GM13976 (cell line): ENCODE results near the gene XRCC5.

Experiments used
- DNase-seq: peaks from one replicate; pipeline ENCODE4 v3.0.0; 2012; ENCODE audit warnings: low spot score
- in situ Hi-C: fragments of 300-500 bp; cut with MboI; formaldehyde crosslinking; loops from one replicate; pipeline ENCODE4 v1.12.0; 2022; ENCODE audit warnings: low sequenced_read_pairs, mixed read lengths, inconsistent platforms; ENCODE audit not compliant: unreplicated experiment
- TF ChIP-seq, protein P1 (sequence below): IDR thresholded peaks from 2 replicates; pipeline ENCODE4 v1.5.1; 2012; ENCODE audit warnings: borderline replicate concordance, mild to moderate bottlenecking; ENCODE audit not compliant: insufficient read depth; ENCODE audit errors: extremely low read depth, missing control alignments, control extremely low read depth

The XRCC5 gene

DNA sequence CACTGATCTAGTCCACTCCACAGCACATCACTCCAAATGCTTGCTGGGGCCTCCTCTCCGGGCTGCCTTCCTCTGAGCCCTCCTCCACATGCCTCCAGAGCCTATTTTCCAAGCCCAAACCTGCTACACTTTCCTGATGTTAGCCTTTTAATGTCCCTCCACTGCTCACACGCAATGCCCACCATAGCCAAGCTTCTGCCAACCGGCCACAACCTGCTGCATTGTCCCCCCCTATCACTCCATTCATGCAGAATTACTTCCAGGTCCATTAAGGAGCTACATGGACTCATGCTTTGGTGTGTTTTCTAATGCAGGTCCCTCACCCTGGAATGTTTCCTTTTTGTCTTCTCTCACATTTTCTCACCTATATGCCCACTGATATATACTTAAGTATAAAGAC is 133.9 kb downstream of the XRCC5 start:
- DNase-seq, result no peak
- in situ Hi-C loops, result no loop called here
- TF ChIP-seq, protein P1, sequence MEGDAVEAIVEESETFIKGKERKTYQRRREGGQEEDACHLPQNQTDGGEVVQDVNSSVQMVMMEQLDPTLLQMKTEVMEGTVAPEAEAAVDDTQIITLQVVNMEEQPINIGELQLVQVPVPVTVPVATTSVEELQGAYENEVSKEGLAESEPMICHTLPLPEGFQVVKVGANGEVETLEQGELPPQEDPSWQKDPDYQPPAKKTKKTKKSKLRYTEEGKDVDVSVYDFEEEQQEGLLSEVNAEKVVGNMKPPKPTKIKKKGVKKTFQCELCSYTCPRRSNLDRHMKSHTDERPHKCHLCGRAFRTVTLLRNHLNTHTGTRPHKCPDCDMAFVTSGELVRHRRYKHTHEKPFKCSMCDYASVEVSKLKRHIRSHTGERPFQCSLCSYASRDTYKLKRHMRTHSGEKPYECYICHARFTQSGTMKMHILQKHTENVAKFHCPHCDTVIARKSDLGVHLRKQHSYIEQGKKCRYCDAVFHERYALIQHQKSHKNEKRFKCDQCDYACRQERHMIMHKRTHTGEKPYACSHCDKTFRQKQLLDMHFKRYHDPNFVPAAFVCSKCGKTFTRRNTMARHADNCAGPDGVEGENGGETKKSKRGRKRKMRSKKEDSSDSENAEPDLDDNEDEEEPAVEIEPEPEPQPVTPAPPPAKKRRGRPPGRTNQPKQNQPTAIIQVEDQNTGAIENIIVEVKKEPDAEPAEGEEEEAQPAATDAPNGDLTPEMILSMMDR, result no peak

DNA sequence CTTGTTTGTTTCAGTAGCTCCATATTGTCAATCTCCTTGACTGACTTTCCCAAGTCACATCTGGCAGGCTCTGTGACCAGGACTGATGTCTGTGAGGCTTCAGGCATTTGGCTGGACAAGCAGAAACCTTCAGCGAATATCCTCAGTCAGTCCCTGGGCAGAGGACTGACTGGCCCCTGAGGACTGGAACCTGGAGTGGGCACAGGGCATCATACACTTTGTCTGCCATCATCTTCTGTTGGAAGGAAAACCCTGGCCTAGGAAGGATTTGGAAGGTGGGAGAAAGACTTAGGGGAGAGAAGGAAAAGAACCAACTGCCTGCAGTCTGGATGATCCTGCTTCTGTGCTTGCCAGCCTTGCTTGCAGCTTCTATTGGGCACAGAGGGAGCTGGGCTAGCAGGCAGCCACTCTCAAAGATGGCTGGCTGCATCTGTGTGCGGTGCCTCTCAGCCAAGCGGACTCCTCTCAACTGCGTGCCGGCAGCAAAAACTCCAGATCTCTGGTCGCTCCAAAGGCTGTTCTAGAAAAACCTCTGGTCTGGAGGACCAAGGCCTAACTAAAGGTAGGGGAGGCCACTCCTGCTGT is 136.3 kb downstream of the XRCC5 start:
- DNase-seq, result no peak
- TF ChIP-seq, protein P1, result no peak
- in situ Hi-C loops, result no loop called here

- TF ChIP-seq, protein P1, result no peak
- in situ Hi-C loops, result no loop called here
- no peak for DNase-seq
Measured at GRCh38 chr2:216246766-216247165, 137.6 kb downstream of the XRCC5 start.
